OCI-LY1 (cell line): ENCODE results near the gene RBX1.
"Not testable (repeated sequence)": the region's sequence is repeated elsewhere in the genome, so short reads cannot be mapped to it uniquely, and the experiment has no call there.

Experiments used
- H2AFZ ChIP-seq: fragments of 200-600 bp; sonication (generic), shearing (Covaris generic); 2 replicates; pipeline ENCODE4 v1.6.0; 2014; ENCODE audit warnings: antibody characterized with exemption, mild to moderate bottlenecking, low read length
- H3F3A ChIP-seq: fragments of 200-600 bp; sonication (generic), shearing (Covaris generic); 2 replicates; pipeline ENCODE4 v1.6.0; 2014; ENCODE audit warnings: mild to moderate bottlenecking, antibody characterized with exemption, low read length, moderate library complexity; ENCODE audit not compliant: insufficient read depth
- H3K27ac ChIP-seq: fragments of 200-600 bp; sonication (generic); 2 replicates; pipeline ENCODE4 v1.5.1; 2014; ENCODE audit warnings: low read length, mixed run types, mild to moderate bottlenecking, low read depth; ENCODE audit not compliant: poor library complexity, severe bottlenecking
- H3K27me3 ChIP-seq: fragments of 200-600 bp; sonication (generic); 2 replicates; pipeline ENCODE4 v1.6.0; 2014; ENCODE audit warnings: antibody characterized with exemption, mild to moderate bottlenecking, low read length, moderate library complexity; ENCODE audit not compliant: insufficient read depth
- H3K36me3 ChIP-seq: fragments of 200-600 bp; sonication (generic); 2 replicates; pipeline ENCODE4 v1.6.1; 2014; ENCODE audit warnings: mild to moderate bottlenecking, antibody characterized with exemption, low read length, moderate library complexity, mixed read lengths; ENCODE audit not compliant: insufficient read depth
- H3K4me1 ChIP-seq: fragments of 200-600 bp; sonication (generic); 2 replicates; pipeline ENCODE4 v1.5.1; 2014; ENCODE audit warnings: mild to moderate bottlenecking, low read length, moderate library complexity; ENCODE audit not compliant: insufficient read depth, severe bottlenecking
- H3K4me2 ChIP-seq: fragments of 200-600 bp; sonication (generic), shearing (Covaris generic); 2 replicates; pipeline ENCODE4 v1.6.1; 2014; ENCODE audit warnings: low read length
- H3K4me3 ChIP-seq: fragments of 200-600 bp; sonication (generic); 2 replicates; pipeline ENCODE4 v1.5.1; 2014; ENCODE audit warnings: low read length, low read depth, mild to moderate bottlenecking, mixed read lengths; ENCODE audit not compliant: poor library complexity, severe bottlenecking
- H3K79me2 ChIP-seq: fragments of 200-600 bp; shearing (Covaris generic); 2 replicates; pipeline ENCODE4 v1.6.1; 2016; ENCODE audit warnings: mixed run types, low read length, mixed read lengths; ENCODE audit not compliant: insufficient read depth
- H3K9ac ChIP-seq: fragments of 200-600 bp; sonication (generic), shearing (Covaris generic); 2 replicates; pipeline ENCODE4 v1.6.1; 2014; ENCODE audit warnings: mild to moderate bottlenecking, low read length, mixed read lengths
- H3K9me2 ChIP-seq: fragments of 200-600 bp; sonication (generic), shearing (Covaris generic); 2 replicates; pipeline ENCODE4 v1.6.1; 2014; ENCODE audit warnings: low read depth, mild to moderate bottlenecking, low read length, mixed read lengths
- H3K9me3 ChIP-seq: fragments of 200-600 bp; shearing (Covaris generic); 2 replicates; pipeline ENCODE4 v1.6.1; 2014; ENCODE audit warnings: low read length, mixed read lengths
- H4K20me1 ChIP-seq: fragments of 200-600 bp; sonication (generic), shearing (Covaris generic); 2 replicates; pipeline ENCODE4 v1.6.0; 2016; ENCODE audit warnings: mild to moderate bottlenecking, low read length; ENCODE audit not compliant: insufficient read depth
- EZH2 ChIP-seq: fragments of 200-600 bp; sonication (generic), shearing (Covaris generic); IDR thresholded peaks from 2 replicates; pipeline ENCODE4 v1.8.0; 2017; ENCODE audit warnings: borderline replicate concordance, mixed run types, mild to moderate bottlenecking, antibody characterized with exemption, low read length, moderate library complexity, mixed read lengths
- TF ChIP-seq, protein P1 (sequence below): fragments of 200-600 bp; sonication (generic), shearing (Covaris generic); IDR thresholded peaks from 2 replicates; pipeline ENCODE4 v1.5.1; 2017; ENCODE audit warnings: mild to moderate bottlenecking, antibody characterized with exemption, low read length, moderate library complexity, mixed read lengths

Gene RBX1

DNA sequence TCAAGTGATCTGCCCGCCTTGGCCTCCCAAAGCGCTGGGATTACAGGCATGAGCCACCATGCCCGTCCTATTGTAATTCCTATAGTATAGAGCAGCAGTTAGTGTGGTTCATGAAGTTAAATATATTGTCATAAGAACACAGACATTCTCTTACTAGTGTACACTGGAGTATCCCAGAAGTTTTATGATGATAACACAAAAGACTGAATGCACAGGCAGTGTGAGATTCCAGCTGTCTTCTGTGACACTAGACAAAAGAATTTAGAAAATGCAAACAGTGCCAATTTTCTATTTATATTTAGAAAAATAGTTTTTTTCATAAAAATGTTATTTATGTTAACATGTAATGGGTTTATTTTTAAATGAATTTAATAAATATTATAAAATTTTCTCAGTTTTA is 39.4 kb upstream of the RBX1 start:
- H3K79me2 ChIP-seq, result no peaks in the 10 kb centered on the region
- no peak overlapping the region for H2AFZ ChIP-seq
- H3K4me2 ChIP-seq, result no peak overlapping the region
- H3F3A ChIP-seq, result no peaks in the 10 kb centered on the region
- no peak overlapping the region for H3K27ac ChIP-seq
- no peak overlapping the region for H3K4me3 ChIP-seq
- no peaks in the 10 kb centered on the region for H3K4me1 ChIP-seq
- H3K9me2 ChIP-seq, result no peaks in the 10 kb centered on the region
- H3K9me3 ChIP-seq, result no peaks in the 10 kb centered on the region
- peaks cover 19% of the 10 kb centered on the region; the same call in 1 of the 2 replicates for H3K36me3 ChIP-seq
- no peak overlapping the region for H3K9ac ChIP-seq
- H3K27me3 ChIP-seq, result no peaks in the 10 kb centered on the region
- H4K20me1 ChIP-seq, result no peaks in the 10 kb centered on the region
- TF ChIP-seq, protein P1, sequence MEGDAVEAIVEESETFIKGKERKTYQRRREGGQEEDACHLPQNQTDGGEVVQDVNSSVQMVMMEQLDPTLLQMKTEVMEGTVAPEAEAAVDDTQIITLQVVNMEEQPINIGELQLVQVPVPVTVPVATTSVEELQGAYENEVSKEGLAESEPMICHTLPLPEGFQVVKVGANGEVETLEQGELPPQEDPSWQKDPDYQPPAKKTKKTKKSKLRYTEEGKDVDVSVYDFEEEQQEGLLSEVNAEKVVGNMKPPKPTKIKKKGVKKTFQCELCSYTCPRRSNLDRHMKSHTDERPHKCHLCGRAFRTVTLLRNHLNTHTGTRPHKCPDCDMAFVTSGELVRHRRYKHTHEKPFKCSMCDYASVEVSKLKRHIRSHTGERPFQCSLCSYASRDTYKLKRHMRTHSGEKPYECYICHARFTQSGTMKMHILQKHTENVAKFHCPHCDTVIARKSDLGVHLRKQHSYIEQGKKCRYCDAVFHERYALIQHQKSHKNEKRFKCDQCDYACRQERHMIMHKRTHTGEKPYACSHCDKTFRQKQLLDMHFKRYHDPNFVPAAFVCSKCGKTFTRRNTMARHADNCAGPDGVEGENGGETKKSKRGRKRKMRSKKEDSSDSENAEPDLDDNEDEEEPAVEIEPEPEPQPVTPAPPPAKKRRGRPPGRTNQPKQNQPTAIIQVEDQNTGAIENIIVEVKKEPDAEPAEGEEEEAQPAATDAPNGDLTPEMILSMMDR, result no peak
- TF ChIP-seq EZH2, result no peak

DNA sequence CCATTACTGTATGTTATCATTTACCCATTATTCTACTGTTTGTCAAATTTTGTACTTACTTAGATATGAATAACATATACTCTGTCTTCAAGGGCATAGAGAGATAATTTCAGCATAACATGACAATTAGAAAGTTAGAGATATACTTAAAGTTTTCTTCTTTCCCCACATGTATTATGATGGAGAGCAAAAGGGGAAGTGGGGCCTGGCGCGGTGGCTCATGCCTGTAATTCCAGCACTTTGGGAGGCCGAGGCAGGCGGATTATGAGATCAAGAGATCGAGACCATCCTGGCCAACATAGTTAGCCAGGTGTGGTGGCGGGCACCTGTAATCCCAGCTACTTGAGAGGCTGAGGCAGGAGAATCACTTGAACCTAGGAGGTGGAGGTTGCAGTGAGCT is 38.2 kb upstream of the RBX1 start:
- not testable (repeated sequence) for H3F3A ChIP-seq, H3K27ac ChIP-seq, H4K20me1 ChIP-seq, H3K9me2 ChIP-seq, H3K4me2 ChIP-seq, H3K79me2 ChIP-seq, H3K4me3 ChIP-seq, H3K27me3 ChIP-seq, H3K9me3 ChIP-seq, H2AFZ ChIP-seq, H3K4me1 ChIP-seq, H3K9ac ChIP-seq
- peaks cover 23% of the 10 kb centered on the region; the same call in 1 of the 2 replicates for H3K36me3 ChIP-seq

DNA sequence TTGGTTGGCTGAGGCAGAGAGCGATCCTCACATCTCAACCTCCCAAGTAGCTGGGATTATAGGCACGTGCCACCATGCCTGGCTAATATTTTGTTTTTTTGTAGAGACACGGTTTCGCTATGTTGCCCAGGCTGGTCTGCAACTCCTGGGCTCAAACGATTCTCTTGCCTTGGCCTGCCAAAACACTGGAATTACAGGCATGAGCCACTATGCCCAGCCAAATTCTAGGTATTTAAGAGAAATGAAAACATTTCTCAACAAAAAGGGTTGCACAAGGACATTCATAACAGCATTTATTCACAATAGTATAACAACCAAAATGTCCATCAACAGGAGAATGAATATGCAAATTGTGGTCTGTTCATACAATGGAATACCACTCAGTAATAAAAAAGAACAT is 31.7 kb upstream of the RBX1 start:
- no peaks in the 10 kb centered on the region for H3K79me2 ChIP-seq
- no peaks in the 10 kb centered on the region for H3K9me2 ChIP-seq
- H3K9ac ChIP-seq, result no peak overlapping the region
- no peak overlapping the region for H3K4me2 ChIP-seq
- no peaks in the 10 kb centered on the region for H3F3A ChIP-seq
- H2AFZ ChIP-seq, result no peak overlapping the region
- H3K4me3 ChIP-seq, result no peak overlapping the region
- no peak for TF ChIP-seq EZH2
- TF ChIP-seq, protein P1, result no peak
- peaks cover 31% of the 10 kb centered on the region; the same call in 1 of the 2 replicates for H3K36me3 ChIP-seq
- H3K9me3 ChIP-seq, result no peaks in the 10 kb centered on the region
- H3K27me3 ChIP-seq, result no peaks in the 10 kb centered on the region
- H3K4me1 ChIP-seq, result no peaks in the 10 kb centered on the region
- no peaks in the 10 kb centered on the region for H4K20me1 ChIP-seq
- H3K27ac ChIP-seq, result no peak overlapping the region

DNA sequence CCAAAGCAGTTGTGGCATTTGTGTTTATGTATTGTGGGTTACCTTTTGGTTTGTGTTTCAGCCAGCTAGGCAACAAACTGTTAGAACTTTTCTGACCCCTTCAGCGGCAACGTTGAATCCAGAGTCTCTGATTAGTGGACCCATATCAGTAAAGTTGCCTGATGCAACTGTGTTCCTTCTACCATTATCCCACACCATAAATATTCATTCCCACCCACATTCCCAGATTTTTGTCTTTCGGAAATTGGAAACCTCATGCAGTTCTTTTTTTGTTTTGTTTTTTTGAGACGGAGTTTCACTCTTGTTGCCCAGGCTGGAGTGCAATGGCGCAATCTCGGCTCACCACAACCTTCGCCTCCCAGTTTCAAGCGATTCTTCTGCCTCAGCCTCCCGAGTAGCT is 30.7 kb upstream of the RBX1 start:
- Histone ChIP-seq H3K27me3 (no peaks in the 10 kb centered on the region), H4K20me1 (no peaks in the 10 kb centered on the region), H3K4me2 (no peak overlapping the region), H3K9me3 (no peaks in the 10 kb centered on the region), H3K4me3 (no peak overlapping the region), H3K79me2 (no peaks in the 10 kb centered on the region), H3K36me3 (peaks cover 41% of the 10 kb centered on the region; the same call in 1 of the 2 replicates), H2AFZ (no peak overlapping the region), H3K27ac (no peak overlapping the region), H3F3A (no peaks in the 10 kb centered on the region), H3K4me1 (no peaks in the 10 kb centered on the region), H3K9ac (no peak overlapping the region), H3K9me2 (no peaks in the 10 kb centered on the region)
- TF ChIP-seq EZH2, result no peak
- TF ChIP-seq, protein P1, result no peak
